Neural progenitor cell (in vitro differentiated cells): ENCODE results near the gene GABBR1. TPM values are rescaled to one million over a fixed set of nuclear protein-coding genes. Genes with fewer than 3 reads are reported as not detected.

ENCODE experiments used
- DNase-seq: peaks from one replicate; pipeline ENCODE4 v3.0.0-alpha.2; 2016; ENCODE audit warnings: low spot score
- H2AFZ ChIP-seq: fragments of 200-600 bp; sonication (generic); replicated peaks from 2 replicates; pipeline ENCODE4 v1.6.1; 2016; ENCODE audit warnings: antibody characterized with exemption
- H3F3A ChIP-seq: fragments of 200-600 bp; sonication (generic); 2 replicates; pipeline ENCODE4 v1.6.1; 2016; ENCODE audit warnings: antibody characterized with exemption, low read depth
- H3K27ac ChIP-seq: fragments of 200-600 bp; sonication (generic); 2 replicates; pipeline ENCODE4 v1.5.1; 2016; ENCODE audit warnings: mild to moderate bottlenecking
- H3K27me3 ChIP-seq: fragments of 200-600 bp; sonication (generic); 2 replicates; pipeline ENCODE4 v1.6.1; 2016; ENCODE audit warnings: mild to moderate bottlenecking, moderate library complexity
- H3K36me3 ChIP-seq: fragments of 200-600 bp; sonication (generic); 2 replicates; pipeline ENCODE4 v1.5.1; 2016
- H3K4me1 ChIP-seq: fragments of 200-600 bp; sonication (generic); 2 replicates; pipeline ENCODE4 v1.6.1; 2016; ENCODE audit warnings: mixed run types
- H3K4me2 ChIP-seq: fragments of 200-600 bp; sonication (generic); 2 replicates; pipeline ENCODE4 v1.6.1; 2016
- H3K4me3 ChIP-seq: fragments of 200-600 bp; sonication (generic); 2 replicates; pipeline ENCODE4 v1.5.1; 2016
- H3K79me2 ChIP-seq: fragments of 200-600 bp; sonication (generic); 2 replicates; pipeline ENCODE4 v1.6.1; 2016; ENCODE audit warnings: low read depth
- H3K9ac ChIP-seq: fragments of 200-600 bp; sonication (generic); 2 replicates; pipeline ENCODE4 v1.6.1; 2016
- H3K9me3 ChIP-seq: fragments of 200-600 bp; sonication (generic); 2 replicates; pipeline ENCODE4 v1.5.1; 2016; ENCODE audit warnings: low read depth
- H4K20me1 ChIP-seq: fragments of 200-600 bp; sonication (generic); 2 replicates; pipeline ENCODE4 v1.6.1; 2016; ENCODE audit warnings: low read depth
- H3K27ac Mint-ChIP-seq: 3 replicates; pipeline ENCODE4 v1.8.0; 2021; ENCODE audit warnings: mixed read lengths
- H3K27me3 Mint-ChIP-seq: 2 replicates; pipeline ENCODE4 v1.8.0; 2022; ENCODE audit warnings: low read depth, mild to moderate bottlenecking, inconsistent platforms, moderate library complexity, mixed read lengths; ENCODE audit not compliant: insufficient read depth
- H3K36me3 Mint-ChIP-seq: 3 replicates; pipeline ENCODE4 v1.8.0; 2021; ENCODE audit warnings: mixed read lengths
- H3K4me1 Mint-ChIP-seq: 3 replicates; pipeline ENCODE4 v1.8.0; 2021; ENCODE audit warnings: mixed read lengths
- H3K4me3 Mint-ChIP-seq: 3 replicates; pipeline ENCODE4 v1.8.0; 2021; ENCODE audit warnings: mild to moderate bottlenecking, moderate library complexity, mixed read lengths
- H3K9me3 Mint-ChIP-seq: 3 replicates; pipeline ENCODE4 v1.8.0; 2020; ENCODE audit warnings: mixed read lengths
- CTCF ChIP-seq: fragments of 200-600 bp; sonication (generic); IDR thresholded peaks from 2 replicates; pipeline ENCODE4 v1.5.1; 2017; ENCODE audit warnings: antibody characterized with exemption, mild to moderate bottlenecking
- EZH2 ChIP-seq: fragments of 200-600 bp; sonication (generic); IDR thresholded peaks from 2 replicates; pipeline ENCODE4 v1.6.1; 2017; ENCODE audit warnings: antibody characterized with exemption, mild to moderate bottlenecking, moderate library complexity
- EZH2phosphoT487 ChIP-seq: fragments of 200-600 bp; sonication (generic); IDR thresholded peaks from 2 replicates; pipeline ENCODE4 v1.6.1; 2017; ENCODE audit warnings: antibody characterized with exemption
- total RNA-seq: library from RNA; depleted of rRNA; stranded (reverse); fragments of >200 nt; gene quantifications from 2 replicates; pipeline ENCODE4 v1.2.3, GENCODE V29; 2015; ENCODE audit warnings: low replicate concordance

Gene GABBR1
- total RNA-seq, 1 donor from 2014 or later = 25.4 TPM

GRCh38 chr6:29625337-29625930 is 7.5 kb downstream of the GABBR1 start:
- Histone ChIP-seq H3K27ac (no peak overlapping the region), H3K27me3 (peaks cover 17% of the 10 kb centered on the region), H2AFZ (no peak overlapping the region), H3K4me2 (peak overlapping the region; percentile 97), H3K4me1 (peaks cover 63% of the 10 kb centered on the region), H3F3A (peaks cover 70% of the 10 kb centered on the region), H3K79me2 (peaks cover 27% of the 10 kb centered on the region), H3K9me3 (no peaks in the 10 kb centered on the region), H3K4me3 (peak overlapping the region; percentile 21), H3K36me3 (no peaks in the 10 kb centered on the region), H4K20me1 (peaks cover 82% of the 10 kb centered on the region), H3K9ac (no peak overlapping the region)
- H3K4me3 Mint-ChIP-seq = peak overlapping the region; percentile 47
- TF ChIP-seq EZH2 (no peak), CTCF (no peak), EZH2phosphoT487 (no peak)
- no peaks in the 10 kb centered on the region for H3K9me3 Mint-ChIP-seq
- DNase-seq = no peak
- peaks cover 2% of the 10 kb centered on the region for H3K27me3 Mint-ChIP-seq
- peaks cover 82% of the 10 kb centered on the region for H3K4me1 Mint-ChIP-seq
- no peak overlapping the region for H3K27ac Mint-ChIP-seq
- H3K36me3 Mint-ChIP-seq = peaks cover 34% of the 10 kb centered on the region

- peaks cover 27% of the 10 kb centered on the region for H3K79me2 ChIP-seq
- peak overlapping the region; percentile 58 for H3K27ac Mint-ChIP-seq
- peak overlapping the region; percentile 97 for H3K4me2 ChIP-seq
- DNase-seq = no peak
- H3K9me3 Mint-ChIP-seq = no peaks in the 10 kb centered on the region
- H2AFZ ChIP-seq = no peak overlapping the region
- no peak overlapping the region for H3K9ac ChIP-seq
- peak overlapping the region; percentile 62 for H3K4me3 Mint-ChIP-seq
- TF ChIP-seq EZH2phosphoT487 (no peak), CTCF (no peak), EZH2 (no peak)
- H4K20me1 ChIP-seq = peaks cover 80% of the 10 kb centered on the region
- peaks cover 2% of the 10 kb centered on the region for H3K36me3 ChIP-seq
- peaks cover 2% of the 10 kb centered on the region for H3K27me3 Mint-ChIP-seq
- peaks cover 8% of the 10 kb centered on the region for H3K27me3 ChIP-seq
- peaks cover 56% of the 10 kb centered on the region for H3K4me1 ChIP-seq
- H3K36me3 Mint-ChIP-seq = peaks cover 40% of the 10 kb centered on the region
- peaks cover 81% of the 10 kb centered on the region for H3K4me1 Mint-ChIP-seq
- H3K9me3 ChIP-seq = no peaks in the 10 kb centered on the region
- peak overlapping the region; percentile 64 for H3K27ac ChIP-seq
- peak overlapping the region; percentile 21 for H3K4me3 ChIP-seq
- H3F3A ChIP-seq = peaks cover 67% of the 10 kb centered on the region
These were observed 8.4 kb downstream of the GABBR1 start for GRCh38 chr6:29624520-29624961.

GRCh38 chr6:29620630-29621029 is 12.4 kb downstream of the GABBR1 start:
- no peak overlapping the region for H3K4me3 Mint-ChIP-seq
- H3K27ac ChIP-seq = no peak overlapping the region
- H3K27ac Mint-ChIP-seq = no peak overlapping the region

More at GRCh38 chr6:29620630-29621029, 12.4 kb downstream of the GABBR1 start:
- Mint-ChIP-seq H3K36me3 (peaks cover 46% of the 10 kb centered on the region), H3K27me3 (peaks cover 2% of the 10 kb centered on the region), H3K4me1 (peaks cover 60% of the 10 kb centered on the region), H3K9me3 (no peaks in the 10 kb centered on the region)
- Histone ChIP-seq H3K9me3 (no peaks in the 10 kb centered on the region), H3F3A (peaks cover 37% of the 10 kb centered on the region), H3K27me3 (no peaks in the 10 kb centered on the region), H3K4me3 (no peak overlapping the region), H3K4me2 (no peak overlapping the region), H2AFZ (no peak overlapping the region), H3K36me3 (peaks cover 11% of the 10 kb centered on the region), H3K79me2 (peaks cover 12% of the 10 kb centered on the region), H3K4me1 (peaks cover 39% of the 10 kb centered on the region), H4K20me1 (peaks cover 75% of the 10 kb centered on the region), H3K9ac (no peak overlapping the region)
- TF ChIP-seq EZH2phosphoT487 (no peak), CTCF (no peak), EZH2 (no peak)
- no peak for DNase-seq
